ENCODE measurements around the gene MACROD2. TPM values are rescaled to one million over a fixed set of nuclear protein-coding genes. Genes with fewer than 3 reads are reported as not detected.

Gene MACROD2
- polyA plus RNA-seq, 2 of the 4 experiments (the other 2 are of a cell fraction) = 0.96 to 1.3 TPM

DNA sequence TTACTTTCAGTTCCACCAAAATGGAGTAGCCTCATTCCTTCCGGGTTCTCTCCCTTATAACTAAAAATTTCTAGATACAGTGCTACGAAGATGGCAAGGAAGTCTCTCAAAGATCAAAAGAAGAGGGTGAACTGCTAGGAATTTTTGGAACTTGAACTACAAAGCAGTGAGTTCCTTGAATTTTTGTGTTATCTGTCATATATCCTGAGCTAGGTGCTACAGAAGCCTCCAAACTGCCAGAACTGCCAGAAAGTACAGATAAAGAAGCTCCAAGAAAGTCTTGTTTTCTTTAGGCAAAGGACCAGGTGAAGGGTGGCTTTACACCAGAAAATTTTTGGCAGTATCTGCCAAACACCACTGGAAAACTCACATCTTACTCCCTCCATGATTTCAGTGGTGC, 560.9 kb downstream of the MACROD2 start:
- Histone ChIP-seq H3K4me1 (no peaks in the 10 kb centered on the region), H3K4me3 (no peak overlapping the region), H3K27ac (no peak overlapping the region), H3K4me2 (no peak overlapping the region), H3K9me3 (no peaks in the 10 kb centered on the region)
- CTCF ChIA-PET = interaction anchor here (1.6 kb wide), 1 partner anchor 9 kb away, joined by 4 read pairs; no protein-coding TSS in a partner anchor
- no peak for DNase-seq (ENCODE audit: low read depth in 1 of 2, low spot score in 1 of 2)
- no peak for ATAC-seq
- TF ChIP-seq SREBF2 (IDR thresholded peaks at IDR 0.05) (no peak), CEBPB (IDR thresholded peaks at IDR 0.05) (no peak), POLR2A (IDR thresholded peaks at IDR 0.05; ENCODE audit: low read length) (no peak), EHMT2 (IDR thresholded peaks at IDR 0.05; ENCODE audit: low read depth) (no peak), NFE2L2 (conservative IDR thresholded peaks at IDR 0.05; ENCODE audit: low read length) (no peak), NR3C1 (IDR thresholded peaks at IDR 0.05) (no peak), SMC3 (IDR thresholded peaks at IDR 0.05) (no peak), JUN (IDR thresholded peaks at IDR 0.05) (no peak), PHF8 (IDR thresholded peaks at IDR 0.05; ENCODE audit: borderline replicate concordance, low read depth) (no peak), RARB (CRISPR knock-in tag; IDR thresholded peaks at IDR 0.05) (no peak), MAZ (IDR thresholded peaks at IDR 0.05; ENCODE audit: borderline replicate concordance, low read depth, low read length) (no peak), ZC3H11A (IDR thresholded peaks at IDR 0.05) (no peak)
- TF ChIP-seq, protein P1, sequence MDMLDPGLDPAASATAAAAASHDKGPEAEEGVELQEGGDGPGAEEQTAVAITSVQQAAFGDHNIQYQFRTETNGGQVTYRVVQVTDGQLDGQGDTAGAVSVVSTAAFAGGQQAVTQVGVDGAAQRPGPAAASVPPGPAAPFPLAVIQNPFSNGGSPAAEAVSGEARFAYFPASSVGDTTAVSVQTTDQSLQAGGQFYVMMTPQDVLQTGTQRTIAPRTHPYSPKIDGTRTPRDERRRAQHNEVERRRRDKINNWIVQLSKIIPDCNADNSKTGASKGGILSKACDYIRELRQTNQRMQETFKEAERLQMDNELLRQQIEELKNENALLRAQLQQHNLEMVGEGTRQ (IDR thresholded peaks at IDR 0.05) = no peak
- TF ChIP-seq, protein P2, sequence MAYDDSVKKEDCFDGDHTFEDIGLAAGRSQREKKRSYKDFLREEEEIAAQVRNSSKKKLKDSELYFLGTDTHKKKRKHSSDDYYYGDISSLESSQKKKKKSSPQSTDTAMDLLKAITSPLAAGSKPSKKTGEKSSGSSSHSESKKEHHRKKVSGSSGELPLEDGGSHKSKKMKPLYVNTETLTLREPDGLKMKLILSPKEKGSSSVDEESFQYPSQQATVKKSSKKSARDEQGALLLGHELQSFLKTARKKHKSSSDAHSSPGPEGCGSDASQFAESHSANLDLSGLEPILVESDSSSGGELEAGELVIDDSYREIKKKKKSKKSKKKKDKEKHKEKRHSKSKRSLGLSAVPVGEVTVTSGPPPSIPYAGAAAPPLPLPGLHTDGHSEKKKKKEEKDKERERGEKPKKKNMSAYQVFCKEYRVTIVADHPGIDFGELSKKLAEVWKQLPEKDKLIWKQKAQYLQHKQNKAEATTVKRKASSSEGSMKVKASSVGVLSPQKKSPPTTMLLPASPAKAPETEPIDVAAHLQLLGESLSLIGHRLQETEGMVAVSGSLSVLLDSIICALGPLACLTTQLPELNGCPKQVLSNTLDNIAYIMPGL (CRISPR knock-in tag; IDR thresholded peaks at IDR 0.05; ENCODE audit: borderline replicate concordance) = no peak
- TF ChIP-seq, protein P3, sequence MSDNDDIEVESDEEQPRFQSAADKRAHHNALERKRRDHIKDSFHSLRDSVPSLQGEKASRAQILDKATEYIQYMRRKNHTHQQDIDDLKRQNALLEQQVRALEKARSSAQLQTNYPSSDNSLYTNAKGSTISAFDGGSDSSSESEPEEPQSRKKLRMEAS (IDR thresholded peaks at IDR 0.05) = no peak
- no peak for FAIRE-seq
- 55% methylated on average over 2 of the region's 2 CpGs for WGBS (ENCODE audit: missing lambda C conversion rate)
- POLR2A ChIA-PET = no interaction called here

DNA sequence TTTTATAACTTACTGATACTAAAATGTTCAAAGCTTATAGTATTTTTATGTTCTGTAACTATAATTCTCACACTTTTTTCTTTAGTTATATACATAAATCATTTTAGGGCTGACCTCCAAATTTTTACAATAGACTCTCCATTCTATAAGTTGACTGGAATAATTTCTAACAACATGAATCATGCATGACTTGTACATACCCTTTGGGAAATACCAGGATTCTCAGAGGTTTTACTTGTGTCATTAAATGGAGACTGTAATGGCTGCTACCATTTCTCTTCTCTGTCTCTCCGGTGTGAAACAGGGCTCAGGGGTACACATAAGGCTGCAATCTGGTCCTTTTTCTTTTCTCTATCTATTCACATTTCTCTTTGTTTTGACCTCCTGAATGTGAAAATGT, 564.3 kb downstream of the MACROD2 start:
- WGBS (ENCODE audit: missing lambda C conversion rate) = 66% methylated on average over 1 of the region's 1 CpG
- POLR2A ChIA-PET = no interaction called here
- H3K27ac ChIP-seq = no peak overlapping the region

DNA sequence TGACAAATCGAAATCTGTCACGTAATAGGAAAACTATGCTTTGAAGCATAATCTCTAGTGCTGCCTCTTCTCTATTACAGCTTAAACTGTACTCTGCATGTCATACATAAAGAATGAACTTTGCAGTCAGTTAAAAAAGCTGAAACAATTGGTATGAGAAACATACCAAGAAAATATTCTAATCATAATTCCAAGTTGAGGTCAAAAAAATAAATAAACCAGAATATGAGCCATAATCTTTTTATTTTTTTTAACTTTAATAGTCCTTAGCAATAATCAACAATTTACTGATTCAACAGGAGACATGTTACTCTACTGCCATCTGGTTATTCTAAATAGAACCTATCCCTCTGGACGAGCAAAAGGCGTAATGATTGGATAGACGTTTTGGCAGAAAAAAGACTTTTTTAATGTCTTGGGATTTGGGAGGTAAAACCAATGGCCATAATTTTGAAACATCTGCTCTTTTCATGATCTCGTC, 566.5 kb downstream of the MACROD2 start:
- H3K9me3 ChIP-seq = no peaks in the 10 kb centered on the region
- WGBS (ENCODE audit: missing lambda C conversion rate) = 81% methylated on average over 6 of the region's 6 CpGs
- no peak overlapping the region for H3K27ac ChIP-seq
- 0 out of 3 replicates have a peak, but pooled peaks have one; percentile 5 for TF ChIP-seq SMC3 (IDR thresholded peaks at IDR 0.05)
- no peak for TF ChIP-seq ZC3H11A (IDR thresholded peaks at IDR 0.05)
- H3K4me2 ChIP-seq = no peak overlapping the region
- no peaks in the 10 kb centered on the region for H3K4me1 ChIP-seq
- ATAC-seq (no peak), DNase-seq (ENCODE audit: low read depth in 1 of 2, low spot score in 1 of 2) (no peak), FAIRE-seq (peak; percentile 98)
- H3K4me3 ChIP-seq = no peak overlapping the region
- ChIA-PET CTCF (no interaction called here), POLR2A (no interaction called here)

More for the DNA sequence above, 564.3 kb downstream of the MACROD2 start:
- TF ChIP-seq JUNB (IDR thresholded peaks at IDR 0.05) (no peak), SMC3 (IDR thresholded peaks at IDR 0.05) (no peak), PHF8 (IDR thresholded peaks at IDR 0.05; ENCODE audit: borderline replicate concordance, low read depth) (no peak), MAZ (IDR thresholded peaks at IDR 0.05; ENCODE audit: borderline replicate concordance, low read depth, low read length) (no peak)
- TF ChIP-seq, protein P4, sequence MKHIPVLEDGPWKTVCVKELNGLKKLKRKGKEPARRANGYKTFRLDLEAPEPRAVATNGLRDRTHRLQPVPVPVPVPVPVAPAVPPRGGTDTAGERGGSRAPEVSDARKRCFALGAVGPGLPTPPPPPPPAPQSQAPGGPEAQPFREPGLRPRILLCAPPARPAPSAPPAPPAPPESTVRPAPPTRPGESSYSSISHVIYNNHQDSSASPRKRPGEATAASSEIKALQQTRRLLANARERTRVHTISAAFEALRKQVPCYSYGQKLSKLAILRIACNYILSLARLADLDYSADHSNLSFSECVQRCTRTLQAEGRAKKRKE (CRISPR knock-in tag; IDR thresholded peaks at IDR 0.05; ENCODE audit: low read depth) = no peak
- TF ChIP-seq, protein P1 (IDR thresholded peaks at IDR 0.05) = no peak
- CTCF ChIA-PET = interaction anchor here (1.1 kb wide), 1 partner anchor 10 kb away, joined by 3 read pairs; no protein-coding TSS in a partner anchor
- peak; percentile 18 for FAIRE-seq
- ATAC-seq = no peak
- Histone ChIP-seq H3K4me2 (no peak overlapping the region), H3K4me1 (no peaks in the 10 kb centered on the region), H3K4me3 (no peak overlapping the region), H3K9me3 (no peaks in the 10 kb centered on the region)
- no peak for DNase-seq (ENCODE audit: low read depth in 1 of 2, low spot score in 1 of 2)

All from A549 (cell line).